GM20000 (cell line): ENCODE measurements around the gene UNC45A.

Source experiments
- DNase-seq: peaks from one replicate; pipeline ENCODE4 v3.0.0; 2012; ENCODE audit warnings: low spot score
- CTCF ChIP-seq: IDR thresholded peaks from 2 replicates; pipeline ENCODE4 v1.5.1; 2012; ENCODE audit warnings: mild to moderate bottlenecking, control low read depth; ENCODE audit errors: extremely low read depth, missing control alignments

The UNC45A gene

GRCh38 chr15:90929246-90930019 lies 5.7 kb upstream of the UNC45A start:
- DNase-seq = no peak
- TF ChIP-seq CTCF = no peak

DNA sequence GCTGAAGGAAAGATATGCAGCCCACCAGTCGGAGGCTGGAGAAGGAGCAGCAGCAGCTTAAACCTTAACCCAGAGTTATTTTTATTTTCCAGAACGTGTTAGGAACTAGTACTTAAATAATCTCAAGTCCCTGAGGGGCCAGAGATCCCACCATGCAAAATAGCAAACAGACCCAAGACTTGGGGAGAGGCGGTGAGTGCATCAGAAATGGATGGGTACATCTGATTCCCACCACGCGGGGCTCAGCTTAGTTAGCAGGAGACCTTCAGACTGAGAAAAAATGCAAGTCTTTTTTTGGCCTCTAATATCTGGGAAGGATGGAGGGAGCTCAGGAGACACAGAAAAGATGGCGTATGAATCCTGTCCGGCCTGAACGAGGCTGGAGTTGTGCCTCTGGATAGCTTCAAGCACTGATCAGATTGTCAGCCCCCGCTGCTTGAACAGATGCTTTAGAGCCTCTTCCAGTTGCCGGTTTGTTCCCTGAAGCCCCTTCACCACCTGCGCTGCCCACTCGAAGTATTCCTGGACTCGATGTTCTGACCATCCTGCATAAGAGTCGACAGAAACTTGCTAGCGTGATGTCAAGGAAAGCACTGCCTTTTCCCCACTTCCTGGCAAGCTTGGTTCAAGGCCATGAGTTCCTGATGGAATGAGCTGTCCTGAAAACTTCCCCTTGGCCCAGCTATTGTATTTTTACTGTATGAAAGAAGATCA lies 4.1 kb upstream of the UNC45A start:
- DNase-seq = no peak
- no peak for TF ChIP-seq CTCF

DNA sequence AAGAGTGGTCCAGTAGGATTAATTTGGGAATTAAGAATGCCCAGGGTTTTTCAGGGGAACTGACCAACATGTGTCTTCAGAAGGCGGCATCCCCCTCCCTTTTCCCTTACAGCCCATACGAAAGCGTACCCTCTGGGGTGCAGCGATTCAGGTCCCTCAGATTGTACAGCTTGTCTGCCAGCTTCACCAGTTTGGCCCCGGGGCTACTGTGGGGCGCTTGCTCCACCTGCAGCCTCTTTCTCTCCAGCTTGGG lies 3.6 kb upstream of the UNC45A start:
- DNase-seq = no peak
- no peak for TF ChIP-seq CTCF

GRCh38 chr15:90931828-90932659 lies 3.0 kb upstream of the UNC45A start, which contains the start of gene HDDC3:
TSS of gene HDDC3 (minus strand) at chr15:90932549. CDS start at chr15:90932540, 9 bp downstream.
- peak; percentile 94 for TF ChIP-seq CTCF
- peak; percentile 91 for DNase-seq

GRCh38 chr15:90932660-90932991 lies 2.5 kb upstream of the UNC45A start:
- no peak for DNase-seq
- TF ChIP-seq CTCF = no peak

DNA sequence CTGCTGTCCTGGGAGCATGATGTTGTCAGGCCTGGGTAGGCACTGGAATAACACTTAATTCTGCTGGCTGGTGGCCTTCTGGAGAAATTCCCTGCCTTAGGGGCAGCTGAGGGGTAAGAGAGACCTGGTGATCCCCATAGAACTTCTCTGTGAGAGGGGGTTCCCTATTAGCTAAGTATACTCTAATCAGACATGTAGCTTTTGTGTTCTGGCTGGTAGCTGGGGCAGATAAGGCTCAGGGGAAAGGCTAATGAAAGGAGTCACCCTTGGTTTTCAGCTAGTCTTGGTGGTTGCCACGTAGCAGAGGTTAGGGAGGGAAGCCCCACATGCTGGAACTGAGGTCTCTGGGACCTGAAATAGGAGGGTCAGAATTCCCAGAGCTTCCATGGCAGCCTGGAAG lies 1.8 kb upstream of the UNC45A start:
- no peak for TF ChIP-seq CTCF

More for the DNA sequence above, 1.8 kb upstream of the UNC45A start:
- DNase-seq = no peak
